NCI-H2227 (cell line): ENCODE data around the gene TMEM91.

ENCODE experiments used
- DNase-seq: peaks from one replicate; lab custom pipeline; 2025; ENCODE audit not compliant: unreplicated experiment; lab: John Stamatoyannopoulos, UW

Gene TMEM91

DNA sequence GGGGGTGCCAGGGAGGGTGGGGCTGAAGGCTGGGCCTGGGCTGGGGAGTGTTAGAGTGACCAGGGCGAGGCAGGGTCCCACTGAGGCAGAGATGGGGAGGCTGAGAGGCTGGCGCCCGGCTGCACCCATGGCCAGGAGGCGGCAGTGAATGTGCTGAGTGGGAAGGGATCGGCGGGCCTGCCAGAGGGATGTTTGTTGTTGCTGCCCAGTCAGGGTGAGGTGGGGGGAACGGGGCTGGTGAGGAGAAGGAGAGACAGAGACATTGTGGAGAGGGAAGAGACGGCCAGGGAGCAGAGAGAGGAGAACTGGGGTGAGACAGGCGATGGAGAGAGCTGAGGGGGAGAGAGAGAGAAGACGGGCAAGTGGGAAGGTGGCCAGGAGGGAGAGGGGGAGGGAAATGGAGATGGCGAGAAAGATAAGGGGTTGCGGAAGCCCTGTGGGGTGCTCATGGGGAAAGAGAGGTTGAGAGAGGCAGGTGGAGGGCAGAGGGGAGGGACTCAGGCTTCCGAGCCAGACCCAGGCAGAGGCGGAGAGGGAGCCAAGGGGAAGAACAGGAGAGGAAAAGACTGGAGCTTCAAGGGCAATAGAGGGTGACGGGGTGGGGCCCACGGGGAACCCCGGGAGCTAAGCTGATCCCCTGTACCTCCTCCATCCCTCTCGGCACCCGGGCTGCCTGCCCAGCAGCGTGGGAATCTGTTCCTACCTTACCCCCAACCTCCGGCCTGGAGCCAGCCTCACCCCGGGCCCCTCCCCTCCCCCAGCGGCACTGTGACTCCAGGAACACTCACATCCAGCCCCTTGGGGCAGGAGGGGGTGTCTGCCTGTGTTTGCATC is 51.5 kb downstream of the TMEM91 start:
- DNase-seq = no peak

GRCh38 chr19:41428481-41428859 is 52.1 kb downstream of the TMEM91 start:
- DNase-seq = no peak

- no peak for DNase-seq
Observed at GRCh38 chr19:41430922-41431321, 54.6 kb downstream of the TMEM91 start.

- DNase-seq = no peak
Observed at GRCh38 chr19:41431426-41432386, 55.4 kb downstream of the TMEM91 start.

- DNase-seq = no peak
Observed at GRCh38 chr19:41433171-41433570, 56.8 kb downstream of the TMEM91 start.
